ENCODE data around the gene GALNT17.

GALNT17 gene

DNA sequence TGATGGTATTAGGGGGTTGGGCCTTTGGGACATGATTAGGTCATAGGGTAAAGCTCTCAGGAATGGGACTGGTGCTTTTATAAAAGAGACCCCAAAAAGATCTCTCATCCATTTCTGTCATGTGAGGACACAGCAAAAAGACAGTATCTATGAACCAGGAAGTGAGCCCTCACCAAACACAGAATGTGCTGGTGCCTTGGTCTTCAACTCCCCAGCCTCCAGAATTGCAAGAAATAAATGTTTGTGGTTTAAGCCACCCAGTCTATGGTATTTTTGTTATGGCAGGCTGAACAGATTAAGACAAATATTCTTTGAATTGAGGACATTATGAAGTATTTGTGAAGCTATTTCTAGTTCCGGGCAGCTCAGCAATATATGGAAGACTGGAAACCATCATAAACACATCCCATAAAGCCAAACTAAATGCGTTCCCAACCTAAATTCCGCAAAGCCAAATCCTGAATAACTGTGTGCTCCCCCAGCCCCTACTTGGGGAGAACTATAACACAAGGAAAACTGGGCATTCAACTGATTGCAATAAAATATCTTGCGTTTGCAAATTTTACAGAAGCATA lies 153.7 kb downstream of the GALNT17 start:
- DNase-seq: no peak

DNA sequence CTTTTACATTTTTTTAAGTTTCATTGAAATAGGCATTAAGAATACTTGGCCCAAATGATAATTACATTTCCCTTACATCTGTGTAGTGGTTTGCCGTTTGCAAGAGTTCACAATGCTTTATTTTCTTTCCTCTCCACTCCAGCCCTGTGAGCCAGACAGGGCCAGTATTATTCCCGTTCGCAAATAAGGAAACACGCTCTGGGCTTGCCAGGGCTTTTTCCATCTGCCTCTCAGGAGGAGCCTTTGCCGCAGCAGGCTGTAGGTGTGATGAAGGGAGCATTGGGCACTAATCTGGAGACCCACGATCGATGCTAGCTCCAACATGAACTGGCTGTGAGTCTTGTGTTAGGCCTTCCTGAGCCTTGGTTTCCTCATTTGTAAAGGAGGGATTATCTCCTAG lies 154.4 kb downstream of the GALNT17 start:
- DNase-seq: no peak

DNA sequence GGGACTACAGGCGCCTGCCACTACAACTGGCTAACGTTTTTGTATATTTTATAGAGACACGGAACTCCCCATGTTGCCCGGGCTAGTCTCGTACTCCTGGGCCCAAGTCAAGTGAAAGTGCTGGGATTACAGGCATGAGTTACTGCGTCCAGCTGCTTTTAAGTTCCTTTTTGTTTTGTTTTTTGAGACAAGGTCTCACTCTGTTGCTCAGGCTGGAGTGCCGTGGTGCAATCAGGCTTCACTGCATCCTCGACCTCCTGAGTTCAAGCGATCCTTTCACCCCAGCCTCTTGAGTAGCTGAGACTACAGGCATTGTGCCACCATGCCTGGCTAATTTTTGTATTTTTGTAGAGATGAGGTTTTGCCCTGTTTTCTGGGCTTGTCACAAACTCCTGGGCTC lies 155.0 kb downstream of the GALNT17 start:
- DNase-seq: no peak

DNA sequence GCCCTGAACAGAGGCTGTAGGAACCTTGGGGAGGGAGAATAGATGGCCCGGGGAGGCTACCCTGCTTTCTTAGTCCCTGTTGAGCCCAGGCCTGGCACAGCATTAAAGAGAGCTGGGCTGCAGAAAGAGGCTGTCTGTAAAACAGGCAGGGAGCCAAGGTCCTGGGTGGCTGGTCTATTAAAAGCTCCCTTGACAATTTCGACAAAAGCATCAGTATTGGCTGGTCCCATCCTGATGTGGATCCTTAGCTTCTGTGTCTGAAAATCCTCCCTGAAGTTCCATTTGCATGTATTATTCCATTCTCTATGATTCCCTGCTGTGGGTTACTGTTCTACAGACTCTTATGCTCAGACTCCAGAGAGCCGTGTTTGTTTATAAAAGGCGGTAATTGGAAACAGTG lies 158.5 kb downstream of the GALNT17 start:
- DNase-seq: no peak

DNA sequence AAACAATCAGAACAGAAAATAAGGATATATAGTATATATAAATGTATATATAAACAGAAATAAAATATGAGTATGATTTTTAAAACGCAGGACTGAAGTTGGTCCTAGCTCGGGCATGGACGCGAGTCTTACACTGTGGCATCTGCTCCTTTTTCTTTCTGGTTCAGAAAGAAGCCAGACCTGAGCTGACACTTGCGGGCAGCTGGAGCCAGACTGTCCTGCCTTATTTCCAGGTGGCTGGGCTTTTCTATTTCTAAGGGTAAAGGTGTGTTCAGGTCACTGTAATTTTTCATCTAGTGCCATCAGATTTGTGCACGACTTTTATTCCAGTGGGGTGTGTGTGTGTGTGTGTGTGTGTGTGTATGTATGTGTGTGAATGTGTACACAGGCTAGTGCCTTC lies 166.4 kb downstream of the GALNT17 start:
- no peak for DNase-seq

DNA sequence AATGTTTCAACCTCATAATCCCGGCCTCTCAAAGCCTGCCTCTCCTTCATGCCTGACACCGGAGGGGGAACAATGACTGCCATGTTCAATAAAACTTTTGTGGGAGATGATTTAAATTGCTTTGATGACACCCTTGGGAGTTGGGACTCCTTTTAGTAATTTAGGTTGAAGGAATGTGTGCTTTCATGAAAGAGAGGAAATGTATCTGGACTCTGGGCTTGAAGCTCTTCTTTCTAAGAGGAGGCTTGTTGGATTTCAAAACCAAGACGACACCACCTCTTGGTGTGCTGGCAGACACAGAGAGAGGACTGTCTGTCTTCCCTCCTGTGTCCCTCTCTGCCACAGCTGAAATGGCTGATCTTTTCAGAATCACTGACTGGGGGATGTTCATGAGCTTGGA lies 168.1 kb downstream of the GALNT17 start:
- DNase-seq: no peak

DNA sequence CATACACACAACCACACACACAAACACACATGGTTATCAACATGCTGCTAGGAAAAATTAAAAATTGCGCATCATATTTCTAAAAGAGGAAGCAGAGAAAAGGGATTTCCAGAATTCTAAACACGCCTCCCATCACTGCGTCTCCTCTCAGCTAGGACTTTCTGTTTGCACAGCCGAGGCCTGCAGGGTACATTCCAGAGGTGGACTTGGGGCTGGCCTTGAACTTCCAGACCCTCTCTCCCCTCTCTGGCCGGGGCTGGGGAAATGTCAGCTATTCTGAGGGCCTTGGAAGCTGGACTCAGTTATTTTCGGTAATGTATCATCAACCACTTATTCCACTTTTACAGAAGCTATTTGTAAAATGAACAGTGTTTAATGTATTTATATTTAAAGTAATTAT lies 168.7 kb downstream of the GALNT17 start:
- DNase-seq: no peak

DNA sequence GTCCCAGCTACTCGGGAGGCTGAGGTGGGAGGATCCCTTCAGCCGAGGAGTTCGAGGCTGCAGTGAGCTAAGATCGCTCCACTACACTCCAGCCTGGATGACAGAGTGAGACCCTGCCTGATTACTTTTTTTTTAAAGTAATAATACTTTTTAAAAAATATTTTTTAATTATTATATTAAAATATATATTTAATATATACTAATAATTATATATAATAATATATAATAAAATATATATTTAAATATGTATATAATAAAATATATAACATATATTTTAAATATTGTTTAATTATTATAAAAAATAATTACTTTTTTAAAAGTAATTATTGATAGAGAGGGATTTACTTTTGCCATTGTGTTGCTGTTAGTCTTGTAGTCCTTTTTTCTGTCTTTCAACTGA lies 169.2 kb downstream of the GALNT17 start:
- no peak for DNase-seq

DNA sequence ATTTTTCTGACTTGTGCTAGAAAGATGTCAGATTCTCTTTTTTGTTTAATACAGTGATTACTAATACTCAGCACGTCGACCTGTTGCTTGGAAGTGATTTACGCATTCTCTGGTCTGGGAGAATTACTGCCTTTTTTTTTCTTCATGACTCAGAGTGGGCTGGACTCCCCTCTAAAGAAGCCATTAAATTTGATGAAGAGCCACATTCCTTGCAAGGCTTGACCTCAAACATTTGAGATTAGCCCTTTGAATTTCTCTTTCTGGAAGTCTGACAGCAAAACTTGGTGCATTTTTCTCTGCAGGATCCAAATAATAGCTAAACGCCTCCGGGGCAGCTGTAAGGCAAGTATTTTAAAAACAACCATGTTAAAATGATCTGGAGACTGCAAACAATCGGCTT lies 171.6 kb downstream of the GALNT17 start:
- no peak for DNase-seq

DNA sequence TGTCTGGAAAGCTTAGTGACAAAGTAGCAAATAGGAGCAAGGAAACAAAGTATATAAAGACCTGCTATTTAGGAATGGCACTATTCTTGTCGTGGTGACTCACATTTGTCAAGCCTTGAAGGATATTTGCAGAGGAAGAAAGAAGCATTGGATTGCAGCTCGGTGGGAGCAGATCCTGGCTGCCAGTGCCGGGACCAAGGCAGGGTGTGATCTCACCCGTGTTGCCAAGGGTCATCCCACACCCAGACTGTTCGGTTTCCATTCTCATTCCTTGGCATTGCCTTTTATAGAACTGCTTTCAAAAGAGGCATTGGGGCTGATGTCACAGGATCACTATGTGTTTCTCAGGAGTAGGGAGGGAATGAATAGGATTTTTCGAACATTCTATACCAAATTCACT lies 176.2 kb downstream of the GALNT17 start:
- no peak for DNase-seq

DNA sequence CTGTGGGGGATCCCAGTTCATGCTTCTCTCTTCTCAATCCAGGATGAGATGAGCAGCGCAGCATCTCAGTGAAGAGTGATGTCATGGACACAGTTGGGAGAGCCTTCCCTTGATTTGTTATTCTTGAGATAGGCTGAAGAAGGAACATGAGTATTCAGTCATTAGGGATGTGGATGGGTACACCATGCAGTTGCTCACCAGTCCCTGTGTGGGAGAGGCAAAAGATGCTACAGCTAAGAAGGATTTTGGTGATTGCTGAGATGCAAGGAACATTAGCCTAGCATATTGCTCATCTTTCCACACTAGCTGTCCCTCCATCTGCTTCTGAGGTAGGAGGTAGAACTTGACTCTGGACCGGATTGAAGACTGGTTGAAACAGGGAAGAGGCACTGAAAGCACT lies 179.6 kb downstream of the GALNT17 start:
- no peak for DNase-seq

DNA sequence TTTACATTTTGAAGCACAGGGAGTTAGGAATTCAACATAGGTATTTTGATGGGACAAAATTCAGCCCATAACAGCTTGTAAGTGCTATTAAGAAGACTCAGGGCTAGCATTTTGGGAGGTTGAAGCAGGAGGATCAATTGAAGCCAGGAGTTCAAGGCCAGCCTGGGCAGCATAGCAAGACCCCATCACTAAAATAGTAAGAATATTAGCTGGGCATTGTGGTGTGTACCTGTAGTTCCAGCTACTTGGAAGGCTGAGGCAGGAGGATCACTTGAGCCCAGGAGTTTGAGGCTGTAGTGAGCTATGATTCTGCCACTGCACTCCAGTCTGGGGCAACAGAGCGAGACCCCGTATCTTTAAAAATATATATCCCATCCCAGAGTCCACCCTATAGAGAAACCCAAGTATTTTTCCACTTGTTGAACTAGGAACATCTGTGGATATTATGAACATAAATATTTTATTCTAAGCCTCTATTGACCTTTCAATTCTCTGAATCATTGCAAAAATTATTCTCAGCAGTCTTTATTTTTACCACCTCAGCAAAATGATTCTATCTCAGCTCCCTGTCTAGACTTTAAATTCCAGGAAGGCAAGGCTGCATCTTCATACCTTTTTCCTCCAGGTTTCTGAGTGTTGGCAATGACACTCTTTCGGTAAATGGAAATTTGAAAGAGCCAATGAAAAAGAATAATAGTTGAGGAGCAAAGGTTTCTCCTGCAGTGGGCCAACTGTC lies 181.0 kb downstream of the GALNT17 start:
- no peak for DNase-seq

DNA sequence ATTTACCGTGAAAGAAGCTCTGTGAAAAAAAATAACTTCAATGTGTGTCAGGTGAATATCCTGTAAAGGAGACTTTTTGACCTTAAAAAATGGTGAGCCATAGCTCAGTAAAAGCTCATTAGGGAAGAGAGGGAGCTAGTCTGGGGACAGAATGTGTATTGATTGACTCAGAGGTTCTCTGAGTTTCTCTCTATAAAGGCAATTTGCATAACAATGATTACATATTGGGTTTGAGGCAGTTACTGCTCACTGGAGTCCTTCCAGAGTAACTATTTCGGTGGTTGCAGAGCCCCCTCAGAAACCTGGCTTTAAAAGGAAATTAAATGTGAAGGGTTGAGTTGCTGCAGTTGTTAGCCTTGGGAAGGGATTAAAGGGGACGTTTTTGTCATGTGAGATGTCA lies 181.6 kb downstream of the GALNT17 start:
- no peak for DNase-seq

DNA sequence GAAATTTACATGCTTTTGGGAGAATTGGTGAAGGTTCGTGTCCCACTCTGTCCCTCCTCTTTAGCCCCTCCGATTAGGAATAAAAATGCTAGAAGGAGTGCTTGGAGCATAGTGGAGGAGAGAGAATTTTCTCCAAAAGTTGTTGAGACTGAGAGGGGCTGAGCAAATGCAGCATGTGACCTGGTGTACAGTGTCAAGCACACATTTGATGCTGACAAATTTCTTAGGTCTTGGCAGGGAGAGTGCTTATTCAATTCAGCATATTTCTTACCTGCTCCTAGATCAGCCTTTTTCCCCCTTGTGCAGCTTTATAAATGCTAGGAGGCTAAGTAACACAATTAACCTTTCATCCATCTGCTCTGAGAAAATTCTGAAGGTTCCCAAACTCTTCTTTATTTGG lies 189.0 kb downstream of the GALNT17 start:
- DNase-seq: no peak

DNA sequence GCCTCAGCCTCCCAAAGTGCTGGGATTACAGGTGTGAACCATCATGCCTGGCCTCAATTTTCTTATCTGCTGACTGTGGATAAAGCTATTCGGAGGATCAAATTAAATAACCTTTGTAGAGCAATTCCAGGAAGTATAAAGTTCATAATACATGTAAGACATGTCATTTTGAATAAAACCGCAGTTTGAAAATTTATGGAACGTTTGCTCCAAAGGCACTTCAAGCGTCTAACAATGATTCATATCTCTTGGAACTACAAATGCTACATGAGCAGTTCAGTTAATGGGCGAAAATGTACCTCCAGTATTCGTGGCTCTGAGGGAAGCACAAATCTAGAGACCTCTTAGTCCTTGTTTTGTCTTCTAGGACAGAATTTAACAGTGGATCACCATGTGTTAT lies 190.3 kb downstream of the GALNT17 start:
- no peak for DNase-seq

DNA sequence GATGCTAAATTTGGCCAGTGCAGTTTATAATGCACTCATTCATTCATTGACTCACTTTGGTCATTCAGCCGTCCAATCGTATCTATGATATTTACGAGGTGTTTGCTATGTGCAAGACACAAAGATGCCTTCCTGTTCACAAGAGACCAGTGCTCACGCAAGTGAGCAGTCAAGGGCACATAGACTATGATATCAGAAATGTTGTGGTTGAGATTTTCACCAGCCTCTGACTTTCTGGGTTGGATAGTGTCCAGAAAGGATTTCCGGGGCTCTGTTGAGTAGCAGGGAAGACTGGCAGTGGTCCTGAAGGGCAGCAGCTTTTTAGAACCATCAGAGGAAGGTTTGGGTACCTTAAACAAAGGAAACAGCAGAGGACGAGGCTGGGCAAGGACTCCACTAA lies 191.8 kb downstream of the GALNT17 start:
- no peak for DNase-seq

DNA sequence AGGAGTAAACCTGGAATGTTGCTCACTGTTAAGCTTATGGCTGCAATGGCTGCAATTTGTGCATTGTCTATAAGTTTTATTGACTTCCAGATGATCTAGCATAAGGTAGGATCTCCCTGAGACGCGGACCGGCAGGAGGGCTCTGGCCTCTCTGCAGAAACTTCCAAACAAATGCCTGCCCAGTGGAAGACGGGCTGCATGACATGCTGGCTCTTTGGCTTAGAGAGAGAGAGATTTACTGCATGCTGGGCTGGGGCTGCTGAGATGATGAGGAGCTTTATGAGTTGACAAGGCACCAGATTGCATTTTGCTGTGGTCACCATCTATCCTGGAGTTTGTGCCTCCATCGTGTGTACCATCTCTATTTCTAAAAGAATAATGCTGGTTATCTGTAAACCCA lies 193.2 kb downstream of the GALNT17 start:
- no peak for DNase-seq

DNA sequence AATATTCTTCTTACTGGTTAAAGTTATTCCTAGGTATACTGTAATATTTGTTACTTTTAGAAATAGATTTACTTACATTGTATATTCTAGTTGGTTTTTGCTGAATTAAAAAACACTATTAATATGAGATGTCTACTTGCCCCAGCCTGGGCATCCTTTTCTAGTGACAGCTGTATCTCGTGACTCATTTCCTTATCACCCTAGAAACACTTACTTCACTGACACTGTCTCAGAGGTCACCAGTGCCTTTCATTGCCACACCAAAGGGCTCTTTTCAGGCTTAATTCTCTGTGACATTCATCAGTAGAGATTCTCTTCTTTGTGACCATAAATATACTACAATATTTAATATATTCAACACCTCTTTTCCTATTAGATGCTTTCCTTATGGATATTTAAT lies 194.7 kb downstream of the GALNT17 start:
- DNase-seq: no peak

DNA sequence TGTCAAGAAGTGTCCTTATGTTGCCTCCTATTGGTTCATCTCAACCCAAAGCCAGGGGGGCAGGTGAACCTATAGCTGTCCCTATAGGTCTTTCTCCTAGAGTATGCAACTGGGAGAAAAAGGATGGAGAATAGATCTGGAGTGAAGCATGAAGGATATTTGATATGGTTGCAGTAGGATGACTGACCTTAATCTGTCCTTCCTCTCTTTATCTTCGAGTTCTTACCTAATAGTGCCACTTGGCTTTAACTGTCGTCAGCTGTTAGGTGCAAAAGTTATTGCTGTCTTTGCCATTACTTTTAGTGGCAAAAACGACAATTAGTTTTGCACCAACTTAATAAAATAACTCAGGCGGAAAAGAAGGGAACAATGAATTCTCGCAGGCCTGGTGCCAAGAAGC lies 196.0 kb downstream of the GALNT17 start:
- no peak for DNase-seq

DNA sequence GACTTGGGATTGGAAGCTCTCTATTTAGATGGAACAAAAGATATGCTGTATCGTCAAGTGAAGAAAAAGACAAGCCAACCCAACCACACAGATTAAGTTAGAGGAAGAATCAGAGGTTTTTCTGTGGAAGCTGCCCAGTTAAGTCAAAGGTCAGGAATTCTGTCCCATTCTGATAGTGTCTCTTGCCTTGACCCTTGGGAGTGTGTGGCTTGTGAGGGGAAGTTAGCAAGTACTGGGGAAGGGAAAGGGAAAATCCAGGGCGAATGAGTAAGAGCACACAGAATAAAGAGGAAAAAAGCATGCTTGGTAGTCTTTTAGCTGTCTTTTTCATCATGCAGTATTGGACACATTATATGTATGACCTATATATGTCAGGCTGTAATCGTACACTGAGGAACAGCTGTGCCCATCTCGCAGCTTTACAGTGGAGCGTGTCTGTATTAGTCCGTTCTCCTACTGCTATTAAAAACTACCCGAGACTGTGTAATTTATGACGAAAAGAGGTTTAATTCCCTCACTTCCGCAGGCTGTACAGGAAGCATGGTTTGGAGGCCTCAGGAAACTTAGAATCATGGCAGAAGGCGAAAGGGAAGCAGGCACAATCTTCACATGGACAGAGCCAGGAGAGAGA lies 197.2 kb downstream of the GALNT17 start:
- no peak for DNase-seq

DNA sequence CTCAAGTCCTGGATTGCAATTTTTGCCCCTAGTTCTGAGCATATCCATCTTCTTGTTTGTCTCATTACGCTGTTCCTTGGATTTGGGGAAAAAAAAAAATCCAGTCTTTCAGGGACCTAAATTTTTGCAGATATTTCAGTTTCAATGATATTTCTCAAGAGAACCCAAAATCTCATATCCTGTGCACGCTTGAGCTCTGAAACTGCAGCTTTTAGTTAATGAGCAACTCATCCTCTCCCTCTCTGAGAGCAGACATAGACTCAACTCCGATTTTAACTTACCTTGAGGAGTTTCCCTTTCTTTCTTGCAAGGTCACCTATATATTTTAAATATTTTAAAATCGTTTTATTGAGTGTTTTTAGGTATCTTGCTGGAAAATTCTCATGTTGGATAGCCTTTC lies 200.3 kb downstream of the GALNT17 start:
- no peak for DNase-seq

DNA sequence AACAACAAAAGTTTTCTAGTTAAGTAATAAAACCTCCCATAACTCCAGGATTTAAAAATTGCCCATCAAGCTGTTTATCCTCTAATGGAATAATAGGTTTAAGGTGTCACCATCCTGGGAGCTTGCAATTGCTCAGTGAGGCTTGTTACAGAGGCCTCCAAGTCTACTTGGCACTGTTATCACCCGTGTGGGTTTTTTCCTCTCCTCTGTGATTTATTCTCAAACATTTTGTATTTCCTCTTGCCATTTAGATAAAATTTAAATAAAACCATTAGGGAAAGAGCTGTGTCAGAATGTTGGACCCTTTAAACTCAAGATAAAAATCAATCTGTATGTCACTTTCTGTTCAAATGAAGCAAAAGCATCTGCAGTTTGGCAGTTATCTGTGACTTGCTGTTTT lies 202.6 kb downstream of the GALNT17 start:
- DNase-seq: no peak

DNA sequence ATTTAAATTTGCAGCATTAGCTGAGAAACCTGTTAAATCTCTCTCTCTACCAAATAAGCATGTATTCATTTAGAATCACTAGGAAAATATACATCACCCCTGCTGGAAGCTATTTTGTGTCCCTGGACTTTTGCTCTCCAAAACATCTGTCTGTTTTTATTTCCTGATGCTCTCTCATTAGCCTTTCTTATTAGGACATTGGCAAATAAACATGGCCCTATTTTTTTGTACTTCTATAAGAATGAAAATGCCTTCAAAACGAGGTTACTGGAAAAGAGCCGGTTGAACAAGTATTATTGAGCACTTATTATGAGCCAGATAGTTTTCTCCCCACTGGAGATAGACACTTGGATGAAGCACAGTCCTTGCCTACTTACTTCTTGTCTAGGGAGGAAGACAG lies 206.9 kb downstream of the GALNT17 start:
- no peak for DNase-seq

DNA sequence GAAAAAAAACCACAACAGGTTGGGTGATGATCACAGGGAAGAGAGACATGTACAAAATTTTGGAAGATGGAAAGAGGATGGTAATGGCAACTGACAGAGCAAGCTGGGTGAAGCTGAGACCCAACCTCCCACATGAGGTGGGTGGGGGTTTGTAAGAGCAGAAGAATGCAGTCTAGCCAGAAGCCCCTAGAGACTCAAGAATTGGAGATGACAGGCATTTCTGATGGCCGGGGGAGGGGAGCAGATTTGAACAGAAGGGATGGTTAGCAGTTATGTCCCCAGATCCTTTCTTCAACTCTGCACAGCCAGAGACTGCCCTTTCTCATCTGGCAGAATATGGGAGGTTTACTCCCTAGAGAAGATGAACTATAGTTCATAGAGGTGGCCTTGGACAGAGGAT lies 208.0 kb downstream of the GALNT17 start:
- no peak for DNase-seq

DNA sequence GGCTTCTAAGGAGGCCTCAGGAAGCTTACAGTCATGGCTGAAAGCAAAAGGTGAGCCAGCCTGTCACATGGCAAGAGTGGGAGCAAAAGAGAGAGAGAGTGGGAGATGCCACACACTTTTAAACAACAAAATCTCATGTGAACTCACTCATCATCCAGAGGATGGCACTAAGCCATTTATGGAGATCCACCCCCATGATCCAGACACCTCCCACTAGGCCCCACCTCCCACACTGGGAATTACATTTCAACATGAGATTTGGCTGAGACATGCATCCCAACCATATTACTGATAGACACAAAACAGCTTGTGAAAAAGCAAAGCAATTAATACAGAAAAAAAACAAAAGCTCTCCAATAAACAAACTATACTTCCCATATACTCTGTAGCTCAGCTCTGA lies 210.3 kb downstream of the GALNT17 start:
- no peak for DNase-seq

Data from effector CD4-positive, alpha-beta T cell (primary cell).